Measurements from ENCODE around the gene TMEM253. TPM values are rescaled to one million over a fixed set of nuclear protein-coding genes. Genes with fewer than 3 reads are reported as not detected.

TMEM253 gene
- total and polyA plus RNA-seq, 2 experiments from 2014 or later, result 0.59 to 0.95 TPM

- H3K4me3 ChIP-seq, result no peak overlapping the region
- Mint-ChIP-seq H3K4me1 (peaks cover 49% of the 10 kb centered on the region), H3K27me3 (ENCODE audit: insufficient read depth, low read depth, poor library complexity) (peaks cover 2% of the 10 kb centered on the region), H3K36me3 (ENCODE audit: low read depth) (no peaks in the 10 kb centered on the region), H3K9me3 (no peaks in the 10 kb centered on the region), H3K4me3 (no peak overlapping the region), H3K27ac (no peak overlapping the region)
- no peak for TF ChIP-seq POLR2AphosphoS5 (IDR thresholded peaks at IDR 0.05; ENCODE audit: low read depth)
- TF ChIP-seq ZNF331 (CRISPR knock-in tag; IDR thresholded peaks at IDR 0.05; ENCODE audit: low read depth), result no peak
- TF ChIP-seq ZNF114 (CRISPR knock-in tag; IDR thresholded peaks at IDR 0.05), result no peak
- TF ChIP-seq, protein P1, sequence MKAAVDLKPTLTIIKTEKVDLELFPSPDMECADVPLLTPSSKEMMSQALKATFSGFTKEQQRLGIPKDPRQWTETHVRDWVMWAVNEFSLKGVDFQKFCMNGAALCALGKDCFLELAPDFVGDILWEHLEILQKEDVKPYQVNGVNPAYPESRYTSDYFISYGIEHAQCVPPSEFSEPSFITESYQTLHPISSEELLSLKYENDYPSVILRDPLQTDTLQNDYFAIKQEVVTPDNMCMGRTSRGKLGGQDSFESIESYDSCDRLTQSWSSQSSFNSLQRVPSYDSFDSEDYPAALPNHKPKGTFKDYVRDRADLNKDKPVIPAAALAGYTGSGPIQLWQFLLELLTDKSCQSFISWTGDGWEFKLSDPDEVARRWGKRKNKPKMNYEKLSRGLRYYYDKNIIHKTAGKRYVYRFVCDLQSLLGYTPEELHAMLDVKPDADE (IDR thresholded peaks at IDR 0.05), result no peak
- no peak for TF ChIP-seq CREB1 (CRISPR knock-in tag; IDR thresholded peaks at IDR 0.05; ENCODE audit: low read depth)
- no peak for TF ChIP-seq EZH2 (IDR thresholded peaks at IDR 0.05; ENCODE audit: low read depth, unreplicated experiment)
- no peak for TF ChIP-seq EZH2phosphoT487 (IDR thresholded peaks at IDR 0.05; ENCODE audit: unreplicated experiment)
- no peak for TF ChIP-seq CTCF (conservative IDR thresholded peaks at IDR 0.05; ENCODE audit: low read depth in 2 of 2)
- no peak for TF ChIP-seq ZNF462 (CRISPR knock-in tag; IDR thresholded peaks at IDR 0.05)
- no peak for TF ChIP-seq STAT1 (IDR thresholded peaks at IDR 0.05; ENCODE audit: unreplicated experiment)
- TF ChIP-seq REST (IDR thresholded peaks at IDR 0.05; ENCODE audit: unreplicated experiment), result no peak
- no peaks in the 10 kb centered on the region for H3K79me2 ChIP-seq (replicated peaks; ENCODE audit: insufficient read depth)
- no peak overlapping the region for H3K27ac ChIP-seq (ENCODE audit: low read depth)
- no peaks in the 10 kb centered on the region for H4K20me1 ChIP-seq (replicated peaks; ENCODE audit: insufficient read depth)
- 0 out of 2 replicates have a peak, but pooled peaks cover 3% of the 10 kb centered on the region for H3K9me2 ChIP-seq (ENCODE audit: insufficient read depth)
- H3K4me2 ChIP-seq, result no peak overlapping the region
- no peaks in the 10 kb centered on the region for H3K36me3 ChIP-seq (ENCODE audit: insufficient read depth)
- no peaks in the 10 kb centered on the region; the same call in none of the 2 replicates for H3F3A ChIP-seq (replicated peaks; ENCODE audit: low read depth)
- ATAC-seq, result no peak
- no peak overlapping the region for H2AFZ ChIP-seq
- peaks cover 23% of the 10 kb centered on the region for H3K4me1 ChIP-seq (ENCODE audit: insufficient read depth)
- no peaks in the 10 kb centered on the region for H3K27me3 ChIP-seq (ENCODE audit: insufficient read depth)
- no peak for DNase-seq (ENCODE audit: low spot score)
Measured at GRCh38 chr14:21108791-21109190, 7.9 kb downstream of the TMEM253 start.

Data from GM23338 (cell line).